ENCODE results near the gene CSNK2B. TPM values are rescaled to one million over a fixed set of nuclear protein-coding genes. Genes with fewer than 3 reads are reported as not detected.

CSNK2B gene
- polyA plus RNA-seq, 10 donors, result 118 to 150 (median 138) TPM

DNA sequence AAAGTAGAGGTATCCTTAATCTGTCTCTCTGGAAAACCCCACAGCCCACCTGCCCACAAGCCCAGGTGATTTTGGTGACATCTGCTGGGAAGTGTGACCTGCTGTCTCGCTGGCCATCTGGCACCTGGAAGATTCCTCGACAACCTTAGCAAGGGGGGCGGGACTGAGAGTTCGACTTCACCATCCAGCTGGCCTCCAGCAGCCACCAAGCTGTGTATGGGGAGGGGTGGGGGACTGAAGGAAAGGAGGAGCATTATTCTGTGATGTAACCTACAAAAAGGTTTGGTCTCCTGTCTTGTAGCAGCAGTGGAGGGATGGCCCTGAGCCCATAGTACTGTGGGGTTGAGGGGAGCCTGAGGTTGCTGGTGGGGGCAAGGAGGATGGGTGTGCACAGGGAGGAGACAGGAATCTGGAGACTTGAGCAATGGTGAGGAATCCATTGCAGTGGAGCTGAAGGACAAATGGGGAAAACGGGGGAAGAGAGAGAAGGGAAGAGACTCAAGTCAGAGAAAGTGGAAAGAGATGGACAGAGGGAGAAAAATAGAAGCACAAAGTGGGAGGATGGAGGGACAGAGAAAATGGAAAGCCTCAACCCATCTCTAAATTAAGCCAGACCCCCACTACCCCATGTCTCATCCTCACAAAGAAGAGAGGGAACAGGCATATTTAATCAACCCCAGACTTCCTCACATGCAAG lies 44.8 kb downstream of the CSNK2B start:
- DNase-seq, result no peak

DNA sequence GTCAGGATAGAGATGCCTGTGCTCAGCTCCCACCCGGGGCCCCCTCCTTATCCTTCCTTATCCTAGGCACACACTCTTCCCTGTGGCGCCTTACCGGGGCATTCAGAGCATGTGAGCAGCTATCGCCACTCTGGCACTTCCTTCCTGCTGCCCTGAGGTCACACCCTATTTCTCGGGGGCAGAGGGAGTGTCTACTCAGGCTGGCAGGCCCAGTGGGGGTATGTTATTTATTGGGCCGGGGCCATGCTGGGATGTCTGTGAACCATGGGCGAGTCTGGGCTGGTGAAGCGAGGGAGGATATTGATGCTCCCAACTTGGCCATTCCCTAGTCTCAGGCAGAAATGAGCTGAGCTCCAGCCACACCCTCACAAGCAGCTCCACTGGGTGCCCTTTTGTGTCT lies 45.4 kb downstream of the CSNK2B start:
- DNase-seq, result no peak

- DNase-seq, result no peak
Measured at GRCh38 chr6:31712296-31712695, 46.4 kb downstream of the CSNK2B start.

- no peak for DNase-seq
Measured at GRCh38 chr6:31713465-31713864, 47.6 kb downstream of the CSNK2B start.

DNA sequence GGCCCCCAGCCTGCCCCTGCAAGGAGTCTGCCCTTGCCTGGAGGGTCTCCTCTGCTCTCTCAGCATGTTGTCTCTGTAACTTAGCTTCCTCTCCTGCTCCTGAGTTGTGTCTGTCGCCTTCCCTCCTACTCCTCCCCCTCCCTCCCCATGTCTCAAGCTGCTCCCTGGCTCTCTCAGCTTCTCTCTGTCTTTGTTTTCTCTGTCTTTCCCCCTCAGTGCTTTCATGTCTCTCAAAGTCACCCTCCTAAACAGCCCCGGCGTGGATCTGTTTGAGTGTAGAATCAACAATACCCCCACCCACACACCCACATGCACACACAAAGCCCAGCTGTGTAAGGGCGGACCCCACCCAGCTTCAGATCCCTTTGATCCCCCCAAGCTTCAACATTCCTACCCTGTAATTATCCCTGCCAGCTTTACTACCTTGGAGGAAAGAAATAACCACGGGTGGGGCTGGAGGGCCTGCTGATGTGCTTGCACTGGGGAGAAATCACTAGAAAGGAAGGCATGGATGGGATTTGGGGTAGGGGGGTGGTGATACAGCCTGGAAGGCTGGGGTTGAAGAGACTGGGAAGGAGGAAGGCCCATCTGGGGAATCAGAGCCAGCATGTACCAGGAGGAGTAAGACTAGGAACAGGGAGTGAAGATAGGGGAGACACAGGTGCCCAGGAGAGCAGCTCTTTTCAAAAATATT lies 48.3 kb downstream of the CSNK2B start:
- no peak for DNase-seq

GRCh38 chr6:31715022-31715958 lies 49.4 kb downstream of the CSNK2B start, which contains the start of gene LY6G6D:
LY6G6D (plus strand) TSS chr6:31715348; CDS start chr6:31715356, 8 bp downstream.
- peak in 1 of 3 donors; percentile 40 for DNase-seq

GRCh38 chr6:31717499-31718222 lies 51.8 kb downstream of the CSNK2B start:
- no peak for DNase-seq

- no peak for DNase-seq
Measured at GRCh38 chr6:31718265-31718664, 52.4 kb downstream of the CSNK2B start.

- no peak for DNase-seq
Measured at GRCh38 chr6:31719001-31719400, 53.1 kb downstream of the CSNK2B start.

Other genes with a start within 250 kb of the CSNK2B start
- gene MICB, start 167.9 kb upstream of the CSNK2B start, polyA plus RNA-seq (ENCODE audit: insufficient read length in 10 of 10), result 1 to 10 TPM in 5 of 10 donors, under 1 TPM in 5; 0.47 to 1.1 (median 0.99) TPM
- not detected for gene MCCD1, start 137.1 kb upstream of the CSNK2B start, polyA plus RNA-seq (ENCODE audit: insufficient read length in 10 of 10)
- gene DDX39B, start 124.1 kb upstream of the CSNK2B start, polyA plus RNA-seq (ENCODE audit: insufficient read length in 10 of 10), result 100 to 1,000 TPM; 292 to 441 (median 367) TPM
- 1 to 10 TPM; 2.5 to 5.9 (median 3.9) TPM for gene ATP6V1G2, start 119.5 kb upstream of the CSNK2B start, polyA plus RNA-seq (ENCODE audit: insufficient read length in 10 of 10)
- gene NFKBIL1, start 118.5 kb upstream of the CSNK2B start, polyA plus RNA-seq (ENCODE audit: insufficient read length in 10 of 10), result 10 to 100 TPM; 11.3 to 17.7 (median 14.4) TPM
- gene LTA, start 93.8 kb upstream of the CSNK2B start, polyA plus RNA-seq (ENCODE audit: insufficient read length in 10 of 10), result under 1 TPM in 6 of 10 donors, not detected in 4; 0.12 to 0.91 (median 0.21) TPM
- 1 to 10 TPM in 1 of 10 donors, under 1 TPM in 8, not detected in 1; 0.17 to 3.5 (median 0.29) TPM for gene TNF, start 90.5 kb upstream of the CSNK2B start, polyA plus RNA-seq (ENCODE audit: insufficient read length in 10 of 10)
- 10 to 100 TPM in 1 of 10 donors, 1 to 10 TPM in 6, under 1 TPM in 3; 0.67 to 32.2 (median 1.5) TPM for gene LTB, start 83.7 kb upstream of the CSNK2B start, polyA plus RNA-seq (ENCODE audit: insufficient read length in 10 of 10)
- gene LST1, start 79.8 kb upstream of the CSNK2B start, polyA plus RNA-seq (ENCODE audit: insufficient read length in 10 of 10), result 10 to 100 TPM in 1 of 10 donors, 1 to 10 TPM in 9; 4.1 to 10.9 (median 6.4) TPM
- under 1 TPM in 4 of 10 donors, not detected in 6; 0.20 to 0.59 (median 0.30) TPM for gene NCR3, start 73.1 kb upstream of the CSNK2B start, polyA plus RNA-seq (ENCODE audit: insufficient read length in 10 of 10)
- 10 to 100 TPM; 15.1 to 35.2 (median 23.0) TPM for gene AIF1, start 50.8 kb upstream of the CSNK2B start, polyA plus RNA-seq (ENCODE audit: insufficient read length in 10 of 10)
- gene PRRC2A, start 45.4 kb upstream of the CSNK2B start, polyA plus RNA-seq (ENCODE audit: insufficient read length in 10 of 10), result 100 to 1,000 TPM; 112 to 149 (median 132) TPM
- 100 to 1,000 TPM; 177 to 216 (median 198) TPM for gene BAG6, start 13.4 kb upstream of the CSNK2B start, polyA plus RNA-seq (ENCODE audit: insufficient read length in 10 of 10)
- 1 to 10 TPM; 2.6 to 5.7 (median 4.2) TPM for gene APOM, start 10.2 kb upstream of the CSNK2B start, polyA plus RNA-seq (ENCODE audit: insufficient read length in 10 of 10)
- 10 to 100 TPM; 11.4 to 16.0 (median 13.4) TPM for gene C6orf47, start 5.3 kb upstream of the CSNK2B start, polyA plus RNA-seq (ENCODE audit: insufficient read length in 10 of 10)
- 10 to 100 TPM; 10.1 to 16.9 (median 12.2) TPM for gene GPANK1, start 1.1 kb upstream of the CSNK2B start, polyA plus RNA-seq (ENCODE audit: insufficient read length in 10 of 10)
- 10 to 100 TPM in 6 of 10 donors, 1 to 10 TPM in 4; 5.6 to 24.0 (median 10.9) TPM for gene LY6G5B, start 3.9 kb downstream of the CSNK2B start, polyA plus RNA-seq (ENCODE audit: insufficient read length in 10 of 10)
- gene LY6G5C, start 15.0 kb downstream of the CSNK2B start, polyA plus RNA-seq (ENCODE audit: insufficient read length in 10 of 10), result 1 to 10 TPM in 9 of 10 donors, under 1 TPM in 1; 0.68 to 5.1 (median 2.4) TPM
- gene ABHD16A, start 37.2 kb downstream of the CSNK2B start, polyA plus RNA-seq (ENCODE audit: insufficient read length in 10 of 10), result 10 to 100 TPM; 36.3 to 50.0 (median 39.2) TPM
- gene LY6G6F, start 40.8 kb downstream of the CSNK2B start, polyA plus RNA-seq (ENCODE audit: insufficient read length in 10 of 10), result under 1 TPM in 3 of 10 donors, not detected in 7; 0.17 to 0.38 (median 0.20) TPM
- gene LY6G6D, start 49.3 kb downstream of the CSNK2B start, polyA plus RNA-seq (ENCODE audit: insufficient read length in 10 of 10), result 1 to 10 TPM in 1 of 10 donors, under 1 TPM in 5, not detected in 4; 0.42 to 1.1 (median 0.53) TPM
- gene LY6G6C, start 55.7 kb downstream of the CSNK2B start, polyA plus RNA-seq (ENCODE audit: insufficient read length in 10 of 10), result 1 to 10 TPM in 1 of 10 donors, under 1 TPM in 8, not detected in 1; 0.19 to 1.0 (median 0.38) TPM
- gene MPIG6B, start 57.3 kb downstream of the CSNK2B start, polyA plus RNA-seq (ENCODE audit: insufficient read length in 10 of 10), result 1 to 10 TPM in 3 of 10 donors, under 1 TPM in 7; 0.52 to 1.8 (median 0.82) TPM
- 100 to 1,000 TPM in 8 of 10 donors, 10 to 100 TPM in 2; 87.3 to 135 (median 109) TPM for gene DDAH2, start 63.2 kb downstream of the CSNK2B start, polyA plus RNA-seq (ENCODE audit: insufficient read length in 10 of 10)
- gene CLIC1, start 70.5 kb downstream of the CSNK2B start, polyA plus RNA-seq (ENCODE audit: insufficient read length in 10 of 10), result 100 to 1,000 TPM; 114 to 181 (median 138) TPM
- gene MSH5, start 73.9 kb downstream of the CSNK2B start, polyA plus RNA-seq (ENCODE audit: insufficient read length in 10 of 10), result 10 to 100 TPM in 6 of 10 donors, 1 to 10 TPM in 4; 5.9 to 29.4 (median 13.5) TPM
- 10 to 100 TPM in 1 of 10 donors, 1 to 10 TPM in 9; 2.1 to 10.9 (median 3.0) TPM for gene SAPCD1, start 96.6 kb downstream of the CSNK2B start, polyA plus RNA-seq (ENCODE audit: insufficient read length in 10 of 10)
- gene VWA7, start 111.2 kb downstream of the CSNK2B start, polyA plus RNA-seq (ENCODE audit: insufficient read length in 10 of 10), result 1 to 10 TPM in 9 of 10 donors, under 1 TPM in 1; 0.88 to 3.3 (median 2.3) TPM
- 10 to 100 TPM; 42.0 to 63.0 (median 46.2) TPM for gene VARS1, start 129.7 kb downstream of the CSNK2B start, polyA plus RNA-seq (ENCODE audit: insufficient read length in 10 of 10)
- 10 to 100 TPM; 46.2 to 63.6 (median 58.9) TPM for gene LSM2, start 140.9 kb downstream of the CSNK2B start, polyA plus RNA-seq (ENCODE audit: insufficient read length in 10 of 10)
- gene HSPA1L, start 149.2 kb downstream of the CSNK2B start, polyA plus RNA-seq (ENCODE audit: insufficient read length in 10 of 10), result 1 to 10 TPM; 3.3 to 4.3 (median 3.9) TPM
- gene HSPA1A, start 149.5 kb downstream of the CSNK2B start, polyA plus RNA-seq (ENCODE audit: insufficient read length in 10 of 10), result 100 to 1,000 TPM in 1 of 10 donors, 10 to 100 TPM in 9; 47.4 to 176 (median 71.8) TPM
- gene HSPA1B, start 161.7 kb downstream of the CSNK2B start, polyA plus RNA-seq (ENCODE audit: insufficient read length in 10 of 10), result 100 to 1,000 TPM in 1 of 10 donors, 10 to 100 TPM in 9; 34.3 to 226 (median 55.8) TPM
- 10 to 100 TPM; 15.3 to 19.4 (median 17.2) TPM for gene NEU1, start 196.7 kb downstream of the CSNK2B start, polyA plus RNA-seq (ENCODE audit: insufficient read length in 10 of 10)
- gene SLC44A4, start 212.9 kb downstream of the CSNK2B start, polyA plus RNA-seq (ENCODE audit: insufficient read length in 10 of 10), result under 1 TPM in 8 of 10 donors, not detected in 2; 0.08 to 0.50 (median 0.29) TPM
- gene EHMT2, start 231.6 kb downstream of the CSNK2B start, polyA plus RNA-seq (ENCODE audit: insufficient read length in 10 of 10), result 10 to 100 TPM; 23.3 to 40.1 (median 29.4) TPM
- 10 to 100 TPM in 4 of 10 donors, 1 to 10 TPM in 6; 7.9 to 16.2 (median 9.6) TPM for gene ZBTB12, start 236.0 kb downstream of the CSNK2B start, polyA plus RNA-seq (ENCODE audit: insufficient read length in 10 of 10)